Esophagus mucosa (tissue), 1 donor: ENCODE data around the gene CDH13. TPM values are rescaled to one million over a fixed set of nuclear protein-coding genes. Genes with fewer than 3 reads are reported as not detected.

Source experiments
- ATAC-seq: fragments of 200-7000 bp; cut with Tn5 transposase; one replicate; pipeline ENCODE4 v1.9.1; 2020
- total RNA-seq: library from RNA; stranded (reverse); gene quantifications from one replicate; pipeline ENCODE4 v1.2.4, GENCODE V29; 2023
- donor health status: DM: yes; HTN: yes; CAD: no.

Gene CDH13
- total RNA-seq, 1 donor from 2014 or later = 8.4 TPM

- ATAC-seq = peak; percentile 73
Measured at GRCh38 chr16:82653550-82654511, 27.1 kb downstream of the CDH13 start.

- ATAC-seq = peak; percentile 23
Measured at GRCh38 chr16:82655072-82655714, 28.4 kb downstream of the CDH13 start.

GRCh38 chr16:82655720-82656490 is 29.1 kb downstream of the CDH13 start:
- no peak for ATAC-seq

GRCh38 chr16:82657239-82657638 is 30.5 kb downstream of the CDH13 start:
- no peak for ATAC-seq

- ATAC-seq = no peak
Measured at GRCh38 chr16:82657786-82658185, 31.0 kb downstream of the CDH13 start.

- no peak for ATAC-seq
Measured at GRCh38 chr16:82658796-82659195, 32.0 kb downstream of the CDH13 start.

- peak; percentile 44 for ATAC-seq
Measured at GRCh38 chr16:82660075-82660645, 33.4 kb downstream of the CDH13 start.

- no peak for ATAC-seq
Measured at GRCh38 chr16:82660966-82661365, 34.2 kb downstream of the CDH13 start.

GRCh38 chr16:82664181-82664580 is 37.4 kb downstream of the CDH13 start:
- ATAC-seq = no peak

- ATAC-seq = no peak
Measured at GRCh38 chr16:82665025-82665424, 38.3 kb downstream of the CDH13 start.

GRCh38 chr16:82667437-82667836 is 40.7 kb downstream of the CDH13 start:
- no peak for ATAC-seq

GRCh38 chr16:82668094-82668493 is 41.3 kb downstream of the CDH13 start:
- ATAC-seq = no peak

- no peak for ATAC-seq
Measured at GRCh38 chr16:82671741-82672140, 45.0 kb downstream of the CDH13 start.

- no peak for ATAC-seq
Measured at GRCh38 chr16:82672676-82673075, 45.9 kb downstream of the CDH13 start.

GRCh38 chr16:82675300-82675699 is 48.5 kb downstream of the CDH13 start:
- no peak for ATAC-seq

GRCh38 chr16:82681592-82681991 is 54.8 kb downstream of the CDH13 start:
- ATAC-seq = no peak

- no peak for ATAC-seq
Measured at GRCh38 chr16:82682767-82683166, 56.0 kb downstream of the CDH13 start.

GRCh38 chr16:82684256-82684655 is 57.5 kb downstream of the CDH13 start:
- ATAC-seq = no peak

- no peak for ATAC-seq
Measured at GRCh38 chr16:82685526-82685925, 58.8 kb downstream of the CDH13 start.

GRCh38 chr16:82694239-82694874 is 67.6 kb downstream of the CDH13 start:
- no peak for ATAC-seq

GRCh38 chr16:82695806-82696205 is 69.0 kb downstream of the CDH13 start:
- no peak for ATAC-seq

- ATAC-seq = no peak
Measured at GRCh38 chr16:82699260-82699659, 72.5 kb downstream of the CDH13 start.
